ENCODE measurements around the gene FIZ1.
"Not testable (repeated sequence)": the region's sequence is repeated elsewhere in the genome, so short reads cannot be mapped to it uniquely, and the experiment has no call there.

FIZ1 gene

DNA sequence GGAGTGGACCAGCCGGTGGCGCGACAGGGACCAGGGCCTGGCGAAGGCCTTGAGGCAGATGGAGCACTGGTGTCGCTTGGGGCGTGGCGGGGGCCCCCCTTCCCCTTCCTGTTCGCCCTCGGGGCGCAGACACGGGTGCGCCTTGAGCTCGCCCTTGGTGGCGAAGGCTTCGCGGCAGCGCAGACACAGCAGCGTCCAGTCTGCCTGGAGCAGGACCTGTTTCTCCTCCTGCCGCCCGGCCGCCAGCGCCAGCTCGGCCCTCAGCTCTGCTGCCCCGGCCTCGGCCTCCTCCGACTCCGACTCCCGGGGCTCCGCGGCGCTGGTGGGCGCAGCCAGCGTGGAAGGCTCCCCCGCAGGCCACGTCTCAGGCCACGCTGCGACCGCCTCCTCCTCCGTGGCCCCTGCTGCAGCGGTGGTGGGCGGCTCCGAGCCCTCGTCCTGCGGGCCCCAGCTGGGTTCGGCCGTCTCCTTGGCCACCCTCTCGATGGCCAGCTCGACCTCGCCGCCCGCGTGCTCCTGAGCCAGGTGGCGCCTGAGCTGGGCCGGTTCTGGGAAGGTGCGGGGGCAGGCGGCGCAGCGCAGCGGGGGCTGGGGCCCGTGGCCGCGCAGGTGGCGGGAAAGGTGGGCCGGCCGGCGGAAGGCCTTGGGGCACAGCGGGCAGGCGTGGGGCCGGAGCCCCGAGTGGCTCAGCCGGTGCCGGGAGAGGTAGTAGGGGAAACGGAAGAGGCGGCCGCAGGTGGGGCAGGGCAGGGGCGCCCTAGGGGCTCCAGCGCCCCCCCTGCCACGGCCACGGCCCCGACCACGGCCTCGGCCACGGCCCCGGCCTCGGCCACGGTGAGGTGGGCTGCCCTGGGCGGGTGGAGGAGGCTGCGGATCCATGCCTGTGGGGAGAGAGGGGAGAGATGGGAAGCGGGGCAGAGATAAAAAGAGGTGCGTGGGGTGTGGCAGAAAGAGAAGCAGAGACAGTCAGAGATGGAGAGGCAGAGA is 20.3 kb downstream of the FIZ1 start:
- Histone ChIP-seq H4K20me1 (ENCODE audit: insufficient read depth, low read length, poor library complexity, severe bottlenecking) (peaks cover 4% of the 10 kb centered on the region), H3K27me3 (ENCODE audit: insufficient read depth, low read length, poor library complexity, severe bottlenecking) (no peaks in the 10 kb centered on the region), H2AFZ (ENCODE audit: low read length) (no peak overlapping the region), H3K4me1 (ENCODE audit: insufficient read depth, low read length, poor library complexity, severe bottlenecking) (peaks cover 7% of the 10 kb centered on the region), H3K4me2 (ENCODE audit: low read depth, low read length, poor library complexity, severe bottlenecking) (peak overlapping the region; percentile 79), H3K9me2 (replicated peaks; ENCODE audit: low read depth, low read length) (no peaks in the 10 kb centered on the region), H3F3A (ENCODE audit: low read depth) (no peaks in the 10 kb centered on the region), H3K9me3 (ENCODE audit: insufficient read depth, low read depth, low read length) (no peaks in the 10 kb centered on the region), H3K36me3 (ENCODE audit: insufficient read depth, low read length) (peaks cover 6% of the 10 kb centered on the region; the same call in 1 of the 2 replicates), H3K4me3 (ENCODE audit: low read length, poor library complexity, severe bottlenecking) (peak overlapping the region; percentile 94), H3K9ac (ENCODE audit: low read depth, low read length, poor library complexity, severe bottlenecking) (peak overlapping the region; percentile 98), H3K79me2 (ENCODE audit: insufficient read depth, low read length) (peaks cover 28% of the 10 kb centered on the region)
- no peak for TF ChIP-seq EZH2phosphoT487 (IDR thresholded peaks at IDR 0.05; ENCODE audit: borderline replicate concordance)

- H3K4me1 ChIP-seq (ENCODE audit: insufficient read depth, low read length, poor library complexity, severe bottlenecking), result peaks cover 7% of the 10 kb centered on the region
- no peak overlapping the region for H2AFZ ChIP-seq (ENCODE audit: low read length)
- H3K79me2 ChIP-seq (ENCODE audit: insufficient read depth, low read length), result peaks cover 28% of the 10 kb centered on the region
- peaks cover 4% of the 10 kb centered on the region for H4K20me1 ChIP-seq (ENCODE audit: insufficient read depth, low read length, poor library complexity, severe bottlenecking)
- H3K9me3 ChIP-seq (ENCODE audit: insufficient read depth, low read depth, low read length), result no peaks in the 10 kb centered on the region
- no peak overlapping the region for H3K9ac ChIP-seq (ENCODE audit: low read depth, low read length, poor library complexity, severe bottlenecking)
- no peak overlapping the region for H3K4me3 ChIP-seq (ENCODE audit: low read length, poor library complexity, severe bottlenecking)
- TF ChIP-seq CTCF (conservative IDR thresholded peaks at IDR 0.05; ENCODE audit: low read length) (no peak), EZH2phosphoT487 (IDR thresholded peaks at IDR 0.05; ENCODE audit: borderline replicate concordance) (no peak)
- peaks cover 6% of the 10 kb centered on the region; the same call in 1 of the 2 replicates for H3K36me3 ChIP-seq (ENCODE audit: insufficient read depth, low read length)
- H3K9me2 ChIP-seq (replicated peaks; ENCODE audit: low read depth, low read length), result no peaks in the 10 kb centered on the region
- no peaks in the 10 kb centered on the region for H3F3A ChIP-seq (ENCODE audit: low read depth)
- H3K4me2 ChIP-seq (ENCODE audit: low read depth, low read length, poor library complexity, severe bottlenecking), result no peak overlapping the region
- H3K27me3 ChIP-seq (ENCODE audit: insufficient read depth, low read length, poor library complexity, severe bottlenecking), result no peaks in the 10 kb centered on the region
Observed at GRCh38 chr19:55578031-55578760, 21.1 kb downstream of the FIZ1 start.

GRCh38 chr19:55576746-55577145 is 22.6 kb downstream of the FIZ1 start:
- H3K9ac ChIP-seq (ENCODE audit: low read depth, low read length, poor library complexity, severe bottlenecking), result no peak overlapping the region
- peaks cover 4% of the 10 kb centered on the region for H4K20me1 ChIP-seq (ENCODE audit: insufficient read depth, low read length, poor library complexity, severe bottlenecking)
- no peak overlapping the region for H3K4me2 ChIP-seq (ENCODE audit: low read depth, low read length, poor library complexity, severe bottlenecking)
- H3K9me3 ChIP-seq (ENCODE audit: insufficient read depth, low read depth, low read length), result no peaks in the 10 kb centered on the region
- no peaks in the 10 kb centered on the region for H3F3A ChIP-seq (ENCODE audit: low read depth)
- peaks cover 7% of the 10 kb centered on the region for H3K4me1 ChIP-seq (ENCODE audit: insufficient read depth, low read length, poor library complexity, severe bottlenecking)
- H3K36me3 ChIP-seq (ENCODE audit: insufficient read depth, low read length), result peaks cover 6% of the 10 kb centered on the region; the same call in 1 of the 2 replicates
- H3K27me3 ChIP-seq (ENCODE audit: insufficient read depth, low read length, poor library complexity, severe bottlenecking), result no peaks in the 10 kb centered on the region
- TF ChIP-seq EZH2phosphoT487 (IDR thresholded peaks at IDR 0.05; ENCODE audit: borderline replicate concordance) (no peak), CTCF (conservative IDR thresholded peaks at IDR 0.05; ENCODE audit: low read length) (no peak)
- H3K4me3 ChIP-seq (ENCODE audit: low read length, poor library complexity, severe bottlenecking), result no peak overlapping the region
- H3K9me2 ChIP-seq (replicated peaks; ENCODE audit: low read depth, low read length), result no peaks in the 10 kb centered on the region
- H3K79me2 ChIP-seq (ENCODE audit: insufficient read depth, low read length), result peaks cover 28% of the 10 kb centered on the region
- no peak overlapping the region for H2AFZ ChIP-seq (ENCODE audit: low read length)

DNA sequence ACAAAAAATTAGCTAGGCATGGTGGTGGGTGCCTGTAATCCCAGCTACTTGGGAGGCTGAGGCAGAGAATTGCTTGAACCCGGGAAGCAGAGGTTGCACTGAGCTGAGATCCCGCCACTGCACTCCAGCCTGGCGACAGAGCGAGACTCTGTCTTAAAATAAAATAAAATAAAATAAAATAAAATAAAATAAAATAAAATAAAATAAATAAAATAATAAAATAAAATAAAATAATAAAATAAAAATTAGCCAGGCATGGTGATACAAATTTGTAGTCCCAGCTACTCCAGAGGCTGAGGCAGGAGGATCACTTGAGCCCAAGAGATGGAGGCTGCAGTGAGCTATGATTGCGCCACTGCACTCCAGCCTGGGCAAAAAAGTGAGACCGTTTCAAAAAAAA is 25.4 kb downstream of the FIZ1 start:
- not testable (repeated sequence) for H3F3A ChIP-seq (ENCODE audit: low read depth); H3K4me1 ChIP-seq (ENCODE audit: insufficient read depth, low read length, poor library complexity, severe bottlenecking); H3K4me3 ChIP-seq (ENCODE audit: low read length, poor library complexity, severe bottlenecking); H3K4me2 ChIP-seq (ENCODE audit: low read depth, low read length, poor library complexity, severe bottlenecking); H4K20me1 ChIP-seq (ENCODE audit: insufficient read depth, low read length, poor library complexity, severe bottlenecking); H3K9ac ChIP-seq (ENCODE audit: low read depth, low read length, poor library complexity, severe bottlenecking); H3K79me2 ChIP-seq (ENCODE audit: insufficient read depth, low read length); H3K9me3 ChIP-seq (ENCODE audit: insufficient read depth, low read depth, low read length); H3K9me2 ChIP-seq (replicated peaks; ENCODE audit: low read depth, low read length); H3K27me3 ChIP-seq (ENCODE audit: insufficient read depth, low read length, poor library complexity, severe bottlenecking); H3K36me3 ChIP-seq (ENCODE audit: insufficient read depth, low read length); H2AFZ ChIP-seq (ENCODE audit: low read length)

DNA sequence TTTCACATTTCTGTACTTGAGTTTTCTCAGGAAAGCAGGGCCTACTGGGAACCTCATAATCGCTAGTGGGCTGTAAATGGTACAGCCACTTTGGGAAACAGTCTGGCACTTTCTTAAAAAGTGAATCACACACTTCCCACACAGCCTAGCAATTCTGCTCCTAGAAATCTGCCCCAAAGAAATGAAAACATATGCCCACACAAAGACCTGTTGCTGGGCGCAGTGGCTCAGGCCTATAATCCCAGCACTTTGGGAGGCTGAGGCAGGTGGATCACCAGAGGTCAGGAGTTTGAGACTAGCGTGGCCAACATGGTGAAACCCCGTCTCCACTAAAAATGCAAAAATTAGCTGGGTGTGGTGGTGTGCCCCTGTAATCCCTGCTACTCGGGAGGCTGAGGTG is 29.8 kb downstream of the FIZ1 start:
- H3F3A ChIP-seq (ENCODE audit: low read depth); H3K79me2 ChIP-seq (ENCODE audit: insufficient read depth, low read length): not testable (repeated sequence)

More for the DNA sequence above, 29.8 kb downstream of the FIZ1 start:
- not testable (repeated sequence) for H4K20me1 ChIP-seq (ENCODE audit: insufficient read depth, low read length, poor library complexity, severe bottlenecking); H3K27me3 ChIP-seq (ENCODE audit: insufficient read depth, low read length, poor library complexity, severe bottlenecking); H3K4me1 ChIP-seq (ENCODE audit: insufficient read depth, low read length, poor library complexity, severe bottlenecking); H3K9ac ChIP-seq (ENCODE audit: low read depth, low read length, poor library complexity, severe bottlenecking); H3K36me3 ChIP-seq (ENCODE audit: insufficient read depth, low read length); H3K4me2 ChIP-seq (ENCODE audit: low read depth, low read length, poor library complexity, severe bottlenecking); H2AFZ ChIP-seq (ENCODE audit: low read length); H3K4me3 ChIP-seq (ENCODE audit: low read length, poor library complexity, severe bottlenecking); H3K9me2 ChIP-seq (replicated peaks; ENCODE audit: low read depth, low read length); H3K9me3 ChIP-seq (ENCODE audit: insufficient read depth, low read depth, low read length)

All from Loucy (cell line).